HFFc6 (cell line): ENCODE measurements around the gene PLIN4. TPM values are rescaled to one million over a fixed set of nuclear protein-coding genes. Genes with fewer than 3 reads are reported as not detected.

Experiments
- DNase-seq: peaks from one replicate; pipeline ENCODE4 v3.0.0-alpha.2; 2018
- H3K27ac Mint-ChIP-seq: 2 replicates; pipeline ENCODE4 v1.8.0; 2020; ENCODE audit warnings: mild to moderate bottlenecking, mixed read lengths
- H3K27me3 Mint-ChIP-seq: 2 replicates; pipeline ENCODE4 v1.8.0; 2021; ENCODE audit warnings: mild to moderate bottlenecking, moderate library complexity, mixed read lengths; ENCODE audit not compliant: insufficient read depth
- H3K36me3 Mint-ChIP-seq: 2 replicates; pipeline ENCODE4 v1.8.0; 2021; ENCODE audit warnings: low read depth, mixed read lengths
- H3K4me1 Mint-ChIP-seq: 2 replicates; pipeline ENCODE4 v1.8.0; 2020; ENCODE audit warnings: low read depth, mixed read lengths
- H3K4me3 Mint-ChIP-seq: 2 replicates; pipeline ENCODE4 v1.8.0; 2020; ENCODE audit warnings: mild to moderate bottlenecking, moderate library complexity, mixed read lengths
- H3K9me3 Mint-ChIP-seq: 2 replicates; pipeline ENCODE4 v1.8.0; 2020; ENCODE audit warnings: mild to moderate bottlenecking, mixed read lengths
- CTCF ChIP-seq: fragments of 200-600 bp; sonication (generic); IDR thresholded peaks from 2 replicates; pipeline ENCODE4 v1.5.0; 2021; ENCODE audit warnings: antibody characterized with exemption, mild to moderate bottlenecking
- total RNA-seq, 6 experiments: library from RNA; stranded (reverse); fragmentation: NEBNext Ultra II Directional; extraction: Animal tissue kit (Norgen Biotek cat#: 25700); gene quantifications; 2 replicates in 1 of 6; 3 replicates in 5 of 6; pipeline ENCODE4 v1.2.3, GENCODE V29; 2021

PLIN4 gene
- total RNA-seq, 6 experiments from 2014 or later, result not detected

- no peak overlapping the region for H3K27ac Mint-ChIP-seq
- no peak overlapping the region for H3K4me3 Mint-ChIP-seq
- H3K4me1 Mint-ChIP-seq, result peaks cover 8% of the 10 kb centered on the region
- peaks cover 11% of the 10 kb centered on the region for H3K36me3 Mint-ChIP-seq
- TF ChIP-seq CTCF, result no peak
- DNase-seq, result no peak
- peaks cover 7% of the 10 kb centered on the region for H3K27me3 Mint-ChIP-seq
- no peaks in the 10 kb centered on the region for H3K9me3 Mint-ChIP-seq
These were observed 16.6 kb downstream of the PLIN4 start for GRCh38 chr19:4501691-4502090.

DNA sequence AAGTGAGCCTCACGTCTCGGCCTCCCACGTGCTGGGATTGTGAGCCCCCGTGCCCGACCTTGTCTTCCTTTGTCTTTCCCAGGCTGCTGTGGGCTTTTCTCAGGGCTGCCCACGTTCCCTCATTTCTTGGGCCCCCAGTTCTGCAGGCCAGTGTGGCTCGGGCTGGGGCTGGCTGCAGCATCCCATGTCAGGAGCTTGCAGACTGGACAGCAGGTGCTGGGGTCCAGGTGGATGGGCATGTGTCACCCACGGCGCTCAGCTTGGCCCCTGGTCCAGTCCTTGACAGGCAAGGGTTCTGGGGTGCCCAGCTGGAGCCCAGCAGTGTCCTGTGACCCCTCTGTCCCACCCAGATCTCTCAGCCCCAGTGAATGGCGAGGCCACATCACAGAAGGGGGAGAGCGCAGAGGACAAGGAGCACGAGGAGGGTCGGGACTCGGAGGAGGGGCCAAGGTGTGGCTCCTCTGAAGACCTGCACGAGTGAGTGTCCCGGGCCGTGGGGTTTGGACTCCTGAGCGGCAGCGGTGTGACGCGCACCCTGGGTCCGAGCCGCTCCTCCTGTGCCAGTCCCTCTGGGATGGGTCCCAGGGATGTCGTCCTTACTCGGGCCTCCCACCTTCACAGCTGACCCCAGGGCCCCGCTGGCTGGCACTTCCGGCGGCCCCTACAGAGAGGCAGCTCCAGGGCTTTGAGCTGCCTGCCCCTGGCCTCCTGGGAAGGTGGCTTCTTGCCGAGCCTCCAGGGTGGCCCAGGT, 17.3 kb downstream of the PLIN4 start:
- H3K27ac Mint-ChIP-seq, result no peak overlapping the region
- H3K27me3 Mint-ChIP-seq, result peaks cover 3% of the 10 kb centered on the region
- TF ChIP-seq CTCF, result no peak
- H3K9me3 Mint-ChIP-seq, result no peaks in the 10 kb centered on the region
- no peak for DNase-seq
- no peak overlapping the region for H3K4me3 Mint-ChIP-seq
- H3K4me1 Mint-ChIP-seq, result peaks cover 1% of the 10 kb centered on the region
- peaks cover 5% of the 10 kb centered on the region for H3K36me3 Mint-ChIP-seq

- no peaks in the 10 kb centered on the region for H3K36me3 Mint-ChIP-seq
- H3K27me3 Mint-ChIP-seq, result peaks cover 3% of the 10 kb centered on the region
- TF ChIP-seq CTCF, result no peak
- no peak overlapping the region for H3K27ac Mint-ChIP-seq
- H3K9me3 Mint-ChIP-seq, result no peaks in the 10 kb centered on the region
- no peaks in the 10 kb centered on the region for H3K4me1 Mint-ChIP-seq
- no peak overlapping the region for H3K4me3 Mint-ChIP-seq
- no peak for DNase-seq
These were observed 18.4 kb downstream of the PLIN4 start for GRCh38 chr19:4499855-4500254.

GRCh38 chr19:4499318-4499717, 19.0 kb downstream of the PLIN4 start:
- no peak for TF ChIP-seq CTCF
- no peak overlapping the region for H3K27ac Mint-ChIP-seq
- H3K36me3 Mint-ChIP-seq, result no peaks in the 10 kb centered on the region

GRCh38 chr19:4498694-4499093, 19.6 kb downstream of the PLIN4 start:
- H3K4me1 Mint-ChIP-seq, result no peaks in the 10 kb centered on the region
- H3K27ac Mint-ChIP-seq, result no peak overlapping the region
- TF ChIP-seq CTCF, result no peak
- no peaks in the 10 kb centered on the region for H3K36me3 Mint-ChIP-seq
- no peaks in the 10 kb centered on the region for H3K9me3 Mint-ChIP-seq
- no peak overlapping the region for H3K4me3 Mint-ChIP-seq
- peaks cover 3% of the 10 kb centered on the region for H3K27me3 Mint-ChIP-seq
- no peak for DNase-seq

More at GRCh38 chr19:4499318-4499717, 19.0 kb downstream of the PLIN4 start:
- no peaks in the 10 kb centered on the region for H3K9me3 Mint-ChIP-seq
- no peak for DNase-seq
- H3K4me1 Mint-ChIP-seq, result no peaks in the 10 kb centered on the region
- H3K27me3 Mint-ChIP-seq, result peaks cover 3% of the 10 kb centered on the region
- no peak overlapping the region for H3K4me3 Mint-ChIP-seq
